HG02588 (cell line): Measurements from ENCODE around the gene CDK7.
"Not testable (repeated sequence)": the region's sequence is repeated elsewhere in the genome, so short reads cannot be mapped to it uniquely, and the experiment has no call there.

Source experiments
- ATAC-seq: cut with Tn5 transposase; IDR thresholded peaks from one replicate; pipeline ENCODE4 v1.9.1; 2021; ENCODE audit warnings: mild to moderate bottlenecking, moderate library complexity; ENCODE audit not compliant: unreplicated experiment

Gene CDK7

GRCh38 chr5:69234457-69235268 lies at the start of gene CDK7:
CDK7 (plus strand) TSS chr5:69234886; CDS start chr5:69234976, 90 bp downstream.
- peak; percentile 100 for ATAC-seq

GRCh38 chr5:69187342-69187741 lies 47.3 kb upstream of the CDK7 start:
- no peak for ATAC-seq

GRCh38 chr5:69188811-69189161 lies 45.9 kb upstream of the CDK7 start:
- no peak for ATAC-seq

GRCh38 chr5:69189162-69190086 lies 45.3 kb upstream of the CDK7 start, which contains the start of gene CENPH:
CENPH (plus strand) TSS chr5:69189583; CDS start chr5:69189635, 52 bp downstream.
- ATAC-seq: peak; percentile 92

- ATAC-seq: no peak
These were observed 32.2 kb upstream of the CDK7 start for GRCh38 chr5:69202497-69202896.

- no peak for ATAC-seq
These were observed 28.0 kb upstream of the CDK7 start for GRCh38 chr5:69206528-69207190.

- ATAC-seq: no peak
These were observed 25.1 kb upstream of the CDK7 start for GRCh38 chr5:69209602-69210001.

- no peak for ATAC-seq
These were observed 23.5 kb upstream of the CDK7 start for GRCh38 chr5:69211200-69211599.

- no peak for ATAC-seq
These were observed 22.7 kb upstream of the CDK7 start for GRCh38 chr5:69212022-69212421.

- no peak for ATAC-seq
These were observed 21.0 kb upstream of the CDK7 start for GRCh38 chr5:69213513-69214215.

- no peak for ATAC-seq
These were observed 17.6 kb upstream of the CDK7 start for GRCh38 chr5:69217151-69217511.

- peak; percentile 87 for ATAC-seq
These were observed 16.8 kb upstream of the CDK7 start for GRCh38 chr5:69217548-69218526.

GRCh38 chr5:69219939-69220338 lies 14.7 kb upstream of the CDK7 start:
- ATAC-seq: no peak

GRCh38 chr5:69220371-69220770 lies 14.3 kb upstream of the CDK7 start:
- not testable (repeated sequence) for ATAC-seq

- not testable (repeated sequence) for ATAC-seq
These were observed 13.9 kb upstream of the CDK7 start for GRCh38 chr5:69220833-69221232.

- ATAC-seq: no peak
These were observed 10.2 kb upstream of the CDK7 start for GRCh38 chr5:69224520-69224919.

GRCh38 chr5:69225860-69226259 lies 8.8 kb upstream of the CDK7 start:
- ATAC-seq: no peak

- ATAC-seq: no peak
These were observed 4.5 kb upstream of the CDK7 start for GRCh38 chr5:69230181-69230580.

GRCh38 chr5:69231281-69231680 lies 3.4 kb upstream of the CDK7 start:
- no peak for ATAC-seq
